ENCODE data around the gene SYNRG.
"Not testable (repeated sequence)": the region's sequence is repeated elsewhere in the genome, so short reads cannot be mapped to it uniquely, and the experiment has no call there.

Gene SYNRG, protein sequence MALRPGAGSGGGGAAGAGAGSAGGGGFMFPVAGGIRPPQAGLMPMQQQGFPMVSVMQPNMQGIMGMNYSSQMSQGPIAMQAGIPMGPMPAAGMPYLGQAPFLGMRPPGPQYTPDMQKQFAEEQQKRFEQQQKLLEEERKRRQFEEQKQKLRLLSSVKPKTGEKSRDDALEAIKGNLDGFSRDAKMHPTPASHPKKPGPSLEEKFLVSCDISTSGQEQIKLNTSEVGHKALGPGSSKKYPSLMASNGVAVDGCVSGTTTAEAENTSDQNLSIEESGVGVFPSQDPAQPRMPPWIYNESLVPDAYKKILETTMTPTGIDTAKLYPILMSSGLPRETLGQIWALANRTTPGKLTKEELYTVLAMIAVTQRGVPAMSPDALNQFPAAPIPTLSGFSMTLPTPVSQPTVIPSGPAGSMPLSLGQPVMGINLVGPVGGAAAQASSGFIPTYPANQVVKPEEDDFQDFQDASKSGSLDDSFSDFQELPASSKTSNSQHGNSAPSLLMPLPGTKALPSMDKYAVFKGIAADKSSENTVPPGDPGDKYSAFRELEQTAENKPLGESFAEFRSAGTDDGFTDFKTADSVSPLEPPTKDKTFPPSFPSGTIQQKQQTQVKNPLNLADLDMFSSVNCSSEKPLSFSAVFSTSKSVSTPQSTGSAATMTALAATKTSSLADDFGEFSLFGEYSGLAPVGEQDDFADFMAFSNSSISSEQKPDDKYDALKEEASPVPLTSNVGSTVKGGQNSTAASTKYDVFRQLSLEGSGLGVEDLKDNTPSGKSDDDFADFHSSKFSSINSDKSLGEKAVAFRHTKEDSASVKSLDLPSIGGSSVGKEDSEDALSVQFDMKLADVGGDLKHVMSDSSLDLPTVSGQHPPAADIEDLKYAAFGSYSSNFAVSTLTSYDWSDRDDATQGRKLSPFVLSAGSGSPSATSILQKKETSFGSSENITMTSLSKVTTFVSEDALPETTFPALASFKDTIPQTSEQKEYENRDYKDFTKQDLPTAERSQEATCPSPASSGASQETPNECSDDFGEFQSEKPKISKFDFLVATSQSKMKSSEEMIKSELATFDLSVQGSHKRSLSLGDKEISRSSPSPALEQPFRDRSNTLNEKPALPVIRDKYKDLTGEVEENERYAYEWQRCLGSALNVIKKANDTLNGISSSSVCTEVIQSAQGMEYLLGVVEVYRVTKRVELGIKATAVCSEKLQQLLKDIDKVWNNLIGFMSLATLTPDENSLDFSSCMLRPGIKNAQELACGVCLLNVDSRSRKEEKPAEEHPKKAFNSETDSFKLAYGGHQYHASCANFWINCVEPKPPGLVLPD (N-terminal part only)

DNA sequence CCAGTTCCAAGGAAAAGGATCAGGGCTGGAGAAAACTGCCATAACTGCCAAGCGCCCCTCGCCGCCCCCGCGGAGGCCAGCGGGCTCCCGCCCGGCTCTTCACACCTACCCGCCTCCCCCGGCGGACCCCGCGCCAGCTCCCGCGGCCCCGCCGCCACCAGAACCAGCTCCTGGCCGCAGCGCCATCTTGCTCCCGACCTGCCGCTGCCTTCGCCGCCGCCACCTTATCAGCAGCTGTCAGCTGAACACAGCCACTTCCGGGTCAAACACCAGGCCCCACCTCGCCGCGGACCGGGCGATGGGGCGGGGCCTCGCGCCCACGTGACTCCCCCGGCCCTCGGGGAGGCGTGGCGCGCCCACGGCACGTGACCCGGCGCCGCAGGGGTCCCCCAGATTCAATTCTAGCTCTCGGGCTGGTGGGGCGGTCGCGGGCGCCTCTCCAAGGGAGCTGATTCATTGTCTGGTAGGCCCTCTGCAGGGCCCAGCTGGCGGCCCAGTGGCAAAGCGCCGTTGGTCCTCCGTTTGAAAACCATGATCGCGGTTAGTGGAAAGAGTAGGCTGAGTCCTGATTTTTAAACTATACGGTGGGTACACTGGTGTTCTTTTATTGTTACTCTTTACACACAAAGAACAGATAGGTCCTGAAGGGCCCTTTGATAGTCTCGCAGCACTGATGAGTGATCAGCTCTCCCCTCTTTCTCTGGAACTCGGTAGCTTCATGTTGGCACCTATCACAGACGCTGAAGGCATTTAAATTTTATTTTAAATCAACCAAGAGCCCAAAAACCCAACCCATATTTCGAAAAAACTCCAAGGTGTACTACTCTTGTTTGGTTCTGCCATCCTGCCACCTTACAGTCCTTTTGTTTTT, at the start of gene SYNRG:
Gene SYNRG (minus strand): TSS at position 249 of the 871 bp plus-strand sequence. CDS start 63 bp downstream, at position 186.
- peaks cover 53% of the 10 kb centered on the region for H3K36me3 Mint-ChIP-seq (ENCODE audit: low read depth)
- peak within 1 kb of the TSS; percentile 89 for H3K4me3 Mint-ChIP-seq
- peak within 1 kb of the TSS; percentile 94 for H3K27ac Mint-ChIP-seq
- no peaks in the 10 kb centered on the region for H3K27me3 Mint-ChIP-seq
- H3K4me1 Mint-ChIP-seq (ENCODE audit: low read depth) = peaks cover 41% of the 10 kb centered on the region
- no peaks in the 10 kb centered on the region for H3K9me3 Mint-ChIP-seq
- peak; percentile 97 for DNase-seq

DNA sequence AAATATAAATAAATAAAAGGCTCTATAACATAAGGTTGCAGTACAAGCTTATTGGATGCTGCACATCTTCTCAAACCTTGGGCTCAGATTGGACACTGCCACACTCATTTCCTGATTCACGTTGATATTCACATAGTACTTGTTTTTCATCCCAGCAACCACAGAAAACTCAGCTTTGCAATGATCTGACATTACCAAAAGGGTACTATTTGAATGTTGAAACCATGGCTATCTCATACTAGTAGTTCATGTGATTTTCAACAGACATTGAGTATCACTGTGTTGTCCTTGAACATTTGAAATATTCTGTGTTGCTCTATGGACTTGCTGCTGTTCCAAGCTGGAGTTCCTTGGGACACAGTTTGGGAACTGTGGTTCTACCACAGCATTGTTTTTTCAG, 48.0 kb upstream of the SYNRG start:
- Mint-ChIP-seq H3K27ac (no peak overlapping the region), H3K27me3 (peaks cover 18% of the 10 kb centered on the region), H3K4me3 (no peak overlapping the region), H3K4me1 (ENCODE audit: low read depth) (no peaks in the 10 kb centered on the region), H3K9me3 (no peaks in the 10 kb centered on the region), H3K36me3 (ENCODE audit: low read depth) (no peaks in the 10 kb centered on the region)
- DNase-seq = no peak

DNA sequence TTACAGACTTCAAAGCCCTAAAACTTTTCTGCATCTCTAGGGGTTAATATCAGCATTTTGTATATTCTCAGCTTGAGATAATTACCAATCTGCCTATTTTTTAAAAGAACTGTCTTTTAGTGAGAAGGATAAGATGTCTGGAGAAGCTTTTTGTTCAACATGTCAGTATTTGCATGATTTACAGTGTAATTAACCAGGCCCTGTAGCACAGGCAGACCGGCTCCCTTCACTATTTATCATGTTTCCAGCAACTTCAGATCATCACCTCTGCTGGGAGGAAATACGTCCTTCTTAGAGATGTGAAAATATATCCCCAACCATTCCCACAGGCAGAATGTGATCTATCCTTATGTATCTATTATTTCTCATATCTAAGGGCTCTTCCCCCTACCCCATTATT, 42.6 kb upstream of the SYNRG start:
- no peaks in the 10 kb centered on the region for H3K4me1 Mint-ChIP-seq (ENCODE audit: low read depth)
- peaks cover 45% of the 10 kb centered on the region for H3K27me3 Mint-ChIP-seq
- no peak overlapping the region for H3K27ac Mint-ChIP-seq
- H3K36me3 Mint-ChIP-seq (ENCODE audit: low read depth) = no peaks in the 10 kb centered on the region
- H3K4me3 Mint-ChIP-seq = no peak overlapping the region
- no peaks in the 10 kb centered on the region for H3K9me3 Mint-ChIP-seq
- DNase-seq = no peak

DNA sequence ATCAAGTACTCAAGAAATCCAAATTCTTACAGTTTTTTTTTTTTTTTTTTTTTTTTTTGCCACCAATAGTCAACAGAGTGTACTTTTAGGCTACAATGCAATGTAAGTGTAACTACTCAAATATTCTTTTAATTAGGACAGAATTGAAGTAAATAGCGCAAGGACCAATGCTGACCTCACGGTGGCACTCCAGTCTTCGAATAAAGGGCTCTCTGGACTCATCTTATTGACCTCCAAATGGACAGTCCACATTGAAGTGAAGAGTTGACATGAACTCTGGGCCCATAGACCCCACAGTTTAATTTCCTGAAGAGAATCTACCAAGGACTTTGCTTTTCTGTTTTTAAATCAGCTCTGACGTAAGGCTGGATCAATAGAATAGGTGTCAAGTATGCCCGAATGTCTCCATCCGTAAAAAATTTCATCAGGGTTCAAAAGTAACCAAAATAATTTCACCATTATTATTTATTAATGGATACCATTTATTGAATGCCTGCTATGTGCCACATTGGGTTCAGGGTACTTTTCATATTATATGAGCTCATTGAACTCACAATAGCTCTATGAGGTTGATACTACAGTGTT, 41.3 kb upstream of the SYNRG start:
- H3K27me3 Mint-ChIP-seq = peaks cover 57% of the 10 kb centered on the region
- no peak for DNase-seq

DNA sequence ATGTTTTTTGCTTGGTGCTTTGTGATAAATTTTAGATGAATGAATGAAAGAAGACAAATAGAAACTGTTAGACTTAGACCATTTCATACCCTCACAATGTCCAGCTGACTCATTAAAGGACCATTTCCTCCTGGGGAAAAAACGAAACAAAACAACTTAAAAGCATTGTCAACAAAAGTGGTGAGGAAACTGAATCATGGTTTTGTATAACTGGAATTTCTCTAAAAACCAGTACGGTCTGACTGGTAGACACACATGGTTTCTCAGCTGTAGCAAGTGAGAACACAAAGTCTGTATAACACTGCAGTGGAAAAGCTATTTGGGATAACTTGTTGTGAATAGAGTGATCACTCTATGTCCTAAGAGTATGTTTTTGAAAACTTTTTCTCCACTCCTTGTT, 39.3 kb upstream of the SYNRG start:
- no peaks in the 10 kb centered on the region for H3K36me3 Mint-ChIP-seq (ENCODE audit: low read depth)

More for the DNA sequence above, 41.3 kb upstream of the SYNRG start:
- Mint-ChIP-seq H3K4me3 (no peak overlapping the region), H3K36me3 (ENCODE audit: low read depth) (no peaks in the 10 kb centered on the region), H3K4me1 (ENCODE audit: low read depth) (no peaks in the 10 kb centered on the region), H3K9me3 (no peaks in the 10 kb centered on the region), H3K27ac (no peak overlapping the region)

DNA sequence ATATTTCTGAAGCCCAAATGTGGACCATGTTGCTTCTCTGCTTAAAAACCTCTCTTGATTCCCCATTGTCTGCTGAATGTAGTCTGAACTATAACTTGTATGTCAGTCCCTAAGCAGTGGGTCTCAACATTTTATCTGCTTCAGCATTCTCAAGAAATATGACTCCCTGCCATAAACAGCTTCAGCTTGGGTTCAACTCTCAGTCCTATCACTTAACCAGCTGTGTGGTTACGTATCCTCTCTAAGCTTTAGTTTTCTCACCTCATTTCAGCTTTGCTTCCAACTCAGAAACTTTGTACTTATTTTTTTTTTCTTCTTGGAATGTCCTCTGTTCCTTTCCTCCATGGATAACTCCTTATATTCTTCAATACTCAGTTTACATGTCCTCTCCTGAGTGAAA, 38.6 kb upstream of the SYNRG start:
- Mint-ChIP-seq H3K27me3 (peaks cover 68% of the 10 kb centered on the region), H3K36me3 (ENCODE audit: low read depth) (peaks cover 4% of the 10 kb centered on the region), H3K4me1 (ENCODE audit: low read depth) (peaks cover 4% of the 10 kb centered on the region), H3K27ac (no peak overlapping the region), H3K9me3 (no peaks in the 10 kb centered on the region), H3K4me3 (no peak overlapping the region)
- no peak for DNase-seq

More for the DNA sequence above, 39.3 kb upstream of the SYNRG start:
- H3K27me3 Mint-ChIP-seq = peaks cover 71% of the 10 kb centered on the region
- no peak overlapping the region for H3K27ac Mint-ChIP-seq
- peaks cover 4% of the 10 kb centered on the region for H3K4me1 Mint-ChIP-seq (ENCODE audit: low read depth)
- H3K4me3 Mint-ChIP-seq = no peak overlapping the region
- no peak for DNase-seq
- no peaks in the 10 kb centered on the region for H3K9me3 Mint-ChIP-seq

DNA sequence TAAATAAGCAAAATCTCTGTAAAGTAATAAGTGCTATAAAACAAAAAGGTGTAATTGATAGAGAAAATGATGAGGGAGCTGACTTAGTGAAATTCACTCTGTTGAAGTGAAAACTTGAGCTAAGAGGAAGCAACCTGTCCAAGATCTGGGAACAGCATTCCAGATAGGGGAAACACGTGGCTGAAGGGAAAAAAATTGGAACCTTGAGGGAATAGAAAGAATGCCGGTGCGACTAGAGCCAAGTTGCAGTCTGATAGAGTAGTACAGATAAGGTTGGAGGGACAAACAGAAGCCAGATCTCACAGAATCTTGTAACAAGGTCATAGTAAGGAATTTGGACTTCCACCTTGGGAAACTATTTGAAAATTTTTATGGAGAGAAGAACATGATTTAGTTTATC, 34.7 kb upstream of the SYNRG start:
- Mint-ChIP-seq H3K9me3 (no peaks in the 10 kb centered on the region), H3K27me3 (peaks cover 40% of the 10 kb centered on the region), H3K4me3 (peak overlapping the region; percentile 91), H3K4me1 (ENCODE audit: low read depth) (peaks cover 27% of the 10 kb centered on the region), H3K36me3 (ENCODE audit: low read depth) (peaks cover 43% of the 10 kb centered on the region), H3K27ac (no peak overlapping the region)
- DNase-seq = no peak

DNA sequence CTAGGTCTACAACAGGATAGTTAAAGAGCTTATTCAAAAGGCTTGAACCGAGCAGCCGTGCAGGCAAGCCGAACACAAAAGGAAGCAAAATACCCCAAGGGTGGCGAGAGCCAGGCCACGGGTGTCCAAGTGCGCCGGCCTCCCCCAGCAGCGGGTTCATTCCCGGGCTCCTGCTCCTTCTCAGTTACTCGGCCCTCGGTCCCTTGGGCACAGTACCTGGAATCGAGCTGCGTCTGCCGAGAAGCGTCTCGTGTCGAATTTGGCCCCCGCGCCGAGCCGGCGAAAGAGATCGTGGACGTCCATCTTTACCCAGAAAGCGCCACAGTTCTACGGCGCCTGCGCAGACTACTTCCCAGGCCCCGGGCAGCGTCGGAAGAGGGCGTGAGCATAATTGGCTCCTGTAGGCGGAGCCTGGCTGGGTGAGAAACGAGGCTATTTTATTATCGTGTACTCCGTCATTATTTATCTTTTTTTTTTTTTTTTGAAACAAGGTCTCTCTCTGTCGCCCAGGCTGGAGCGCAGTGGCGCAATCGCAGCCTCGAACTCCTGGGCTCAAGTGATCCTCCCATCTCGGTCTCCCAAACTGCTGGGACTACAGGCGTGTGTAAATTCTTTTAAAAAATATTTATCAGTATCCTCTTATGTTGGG, 34.0 kb upstream of the SYNRG start, which contains the start of gene DDX52:
Gene DDX52 (minus strand): TSS at position 329 of the 649 bp plus-strand sequence. CDS start 26 bp downstream, at position 303.
- Mint-ChIP-seq H3K27me3 (peaks cover 36% of the 10 kb centered on the region), H3K4me3 (peak within 1 kb of the TSS; percentile 91), H3K27ac (peak within 1 kb of the TSS; percentile 96), H3K4me1 (ENCODE audit: low read depth) (peaks cover 29% of the 10 kb centered on the region), H3K9me3 (no peaks in the 10 kb centered on the region), H3K36me3 (ENCODE audit: low read depth) (peaks cover 48% of the 10 kb centered on the region)
- DNase-seq = peak; percentile 88

DNA sequence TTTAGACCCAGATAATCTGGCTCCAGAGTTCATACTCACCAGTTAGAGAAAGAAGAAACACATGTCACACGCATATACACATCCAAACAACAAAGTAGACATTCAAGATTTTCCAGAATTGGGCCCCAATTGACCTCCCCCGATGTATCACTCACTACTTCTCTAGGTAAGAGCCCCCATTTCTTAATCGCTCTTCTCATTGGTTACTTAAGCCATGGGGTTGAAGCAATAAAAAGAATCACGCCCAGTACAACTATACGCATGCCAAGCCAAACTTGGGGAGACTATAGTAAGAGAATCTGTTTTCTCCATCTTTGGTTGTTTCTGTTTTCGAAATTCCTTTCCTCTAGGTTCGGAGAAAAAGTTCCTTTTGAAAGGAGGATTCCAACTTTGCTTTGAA, 33.5 kb upstream of the SYNRG start:
- Mint-ChIP-seq H3K4me1 (ENCODE audit: low read depth) (peaks cover 31% of the 10 kb centered on the region), H3K4me3 (peak overlapping the region; percentile 91), H3K27me3 (peaks cover 31% of the 10 kb centered on the region), H3K27ac (peak overlapping the region; percentile 96), H3K36me3 (ENCODE audit: low read depth) (peaks cover 53% of the 10 kb centered on the region), H3K9me3 (no peaks in the 10 kb centered on the region)
- DNase-seq = no peak

DNA sequence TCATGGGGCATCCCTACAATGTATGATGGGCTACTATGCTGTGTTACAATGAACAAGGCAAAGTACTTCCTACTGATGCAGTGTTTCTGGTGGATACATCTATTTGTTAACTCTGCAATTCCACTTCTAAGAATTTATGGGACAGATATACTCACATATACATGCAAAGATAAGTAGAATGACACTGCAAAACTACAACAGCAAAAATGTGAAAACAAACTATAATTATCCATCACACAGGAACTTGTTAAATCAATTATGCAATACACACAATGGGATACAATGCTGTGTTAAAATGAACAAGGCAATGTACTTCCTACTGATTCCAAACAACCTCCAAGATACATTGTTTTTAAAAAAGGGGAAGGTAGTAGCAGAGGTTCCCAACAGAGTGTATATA, 30.8 kb upstream of the SYNRG start:
- Mint-ChIP-seq H3K4me1 (ENCODE audit: low read depth) (peaks cover 33% of the 10 kb centered on the region), H3K4me3 (peak overlapping the region; percentile 21), H3K36me3 (ENCODE audit: low read depth) (peaks cover 80% of the 10 kb centered on the region), H3K27ac (no peak overlapping the region), H3K27me3 (peaks cover 12% of the 10 kb centered on the region), H3K9me3 (no peaks in the 10 kb centered on the region)
- no peak for DNase-seq

DNA sequence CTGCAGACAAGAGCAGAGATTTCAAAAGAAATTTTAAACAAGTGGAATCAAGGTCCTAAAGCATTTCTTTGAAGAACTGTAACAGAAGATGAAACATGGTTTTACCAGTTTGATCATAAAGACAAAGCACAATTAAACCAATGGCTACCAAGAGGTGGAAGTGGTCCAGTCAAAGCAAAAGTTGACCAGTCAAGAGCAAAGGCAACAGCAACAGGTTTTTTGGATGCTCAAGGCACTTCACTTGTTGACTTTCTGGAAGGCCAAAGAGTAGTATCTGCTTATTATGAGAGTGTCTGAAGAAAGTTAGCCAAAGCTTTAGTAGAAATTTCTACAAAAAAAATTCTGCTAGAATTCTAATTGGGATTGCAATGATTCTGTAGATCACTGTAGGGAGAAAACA, 28.7 kb upstream of the SYNRG start:
- no peaks in the 10 kb centered on the region for H3K27me3 Mint-ChIP-seq
- H3K27ac Mint-ChIP-seq = no peak overlapping the region
- peaks cover 29% of the 10 kb centered on the region for H3K4me1 Mint-ChIP-seq (ENCODE audit: low read depth)
- H3K4me3 Mint-ChIP-seq = no peak overlapping the region
- H3K36me3 Mint-ChIP-seq (ENCODE audit: low read depth) = peaks cover 90% of the 10 kb centered on the region
- no peak for DNase-seq
- H3K9me3 Mint-ChIP-seq = no peaks in the 10 kb centered on the region

DNA sequence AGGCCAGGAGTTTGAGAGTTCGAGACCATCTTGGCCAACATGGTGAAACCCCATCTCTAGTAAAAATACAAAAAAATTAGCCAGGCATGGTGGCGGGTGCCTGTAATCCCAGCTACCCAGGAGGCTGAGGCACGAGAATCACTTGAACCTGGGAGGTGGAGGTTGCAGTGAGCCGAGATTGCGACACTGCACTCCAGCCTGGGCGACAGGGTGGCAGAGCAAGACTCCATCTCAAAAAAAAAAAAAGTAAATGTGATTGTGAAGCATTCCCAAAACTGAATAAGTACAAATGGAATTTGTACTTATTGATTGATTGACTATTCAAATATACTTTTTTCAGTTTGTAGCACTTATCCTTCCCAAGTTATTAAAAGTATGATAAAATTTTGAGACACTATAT, 7.2 kb upstream of the SYNRG start:
- not testable (repeated sequence) for H3K4me1 Mint-ChIP-seq (ENCODE audit: low read depth); DNase-seq; H3K27ac Mint-ChIP-seq; H3K9me3 Mint-ChIP-seq; H3K27me3 Mint-ChIP-seq; H3K4me3 Mint-ChIP-seq
- peaks cover 76% of the 10 kb centered on the region for H3K36me3 Mint-ChIP-seq (ENCODE audit: low read depth)

DNA sequence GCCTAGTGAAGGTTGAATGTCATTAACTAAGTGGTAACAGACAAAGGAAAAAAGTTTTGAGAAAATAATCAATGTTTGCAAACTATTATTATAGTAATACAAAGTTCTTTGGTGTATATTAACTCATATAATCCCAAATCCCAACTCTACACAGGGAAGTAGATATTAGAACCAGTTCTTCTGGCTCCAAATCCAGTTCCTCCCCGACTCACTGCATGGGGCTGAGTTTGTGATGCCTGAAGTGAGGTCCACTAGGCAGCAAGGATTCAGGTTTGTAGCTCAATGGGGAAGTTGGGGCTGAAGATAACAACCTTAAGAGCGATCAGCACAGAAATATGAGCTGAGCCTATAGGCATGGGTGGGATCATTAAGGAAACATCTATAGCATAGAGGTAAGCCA, 5.6 kb upstream of the SYNRG start:
- Mint-ChIP-seq H3K4me1 (ENCODE audit: low read depth) (peaks cover 5% of the 10 kb centered on the region), H3K36me3 (ENCODE audit: low read depth) (peaks cover 62% of the 10 kb centered on the region), H3K9me3 (no peaks in the 10 kb centered on the region), H3K27me3 (no peaks in the 10 kb centered on the region), H3K27ac (no peak overlapping the region), H3K4me3 (no peak overlapping the region)
- DNase-seq = no peak
